ENCODE data around the gene DCTN3.

DCTN3 gene

DNA sequence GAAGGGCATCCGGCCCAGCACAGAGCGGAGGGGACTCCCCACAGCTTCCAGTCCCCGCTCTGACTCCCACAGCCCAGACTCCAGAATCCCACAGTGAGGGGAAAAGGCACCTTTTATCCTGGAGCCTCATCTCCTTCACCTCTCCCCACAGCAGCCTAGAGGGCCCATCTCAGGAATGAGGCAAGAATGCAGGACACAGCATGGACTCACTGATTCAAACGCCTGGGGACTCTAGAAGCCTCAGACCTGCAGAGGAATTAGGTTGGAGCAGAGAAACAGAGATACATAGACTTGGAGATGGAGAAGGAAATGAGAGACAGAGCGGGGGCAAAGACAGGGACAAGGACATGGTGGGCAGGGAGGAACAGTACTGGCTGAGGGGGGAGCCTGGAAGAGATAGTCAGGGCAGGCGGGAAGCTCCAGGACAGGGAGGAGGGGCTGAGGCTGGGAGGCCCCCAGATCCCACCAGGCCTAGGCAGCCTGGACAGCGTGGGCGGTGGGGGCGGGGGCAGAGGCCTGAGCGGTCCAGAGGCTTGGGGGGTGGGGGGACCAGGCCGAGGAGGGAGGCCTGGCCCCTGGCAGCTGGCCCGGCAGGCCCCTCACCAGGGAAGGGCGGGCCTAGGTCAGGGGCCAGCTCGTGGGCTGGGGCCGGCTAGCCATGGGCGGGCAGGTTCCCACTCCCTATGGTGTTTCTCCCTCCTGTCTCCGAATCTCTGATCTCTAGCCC lies 46.5 kb downstream of the DCTN3 start:
- no peak for DNase-seq

DNA sequence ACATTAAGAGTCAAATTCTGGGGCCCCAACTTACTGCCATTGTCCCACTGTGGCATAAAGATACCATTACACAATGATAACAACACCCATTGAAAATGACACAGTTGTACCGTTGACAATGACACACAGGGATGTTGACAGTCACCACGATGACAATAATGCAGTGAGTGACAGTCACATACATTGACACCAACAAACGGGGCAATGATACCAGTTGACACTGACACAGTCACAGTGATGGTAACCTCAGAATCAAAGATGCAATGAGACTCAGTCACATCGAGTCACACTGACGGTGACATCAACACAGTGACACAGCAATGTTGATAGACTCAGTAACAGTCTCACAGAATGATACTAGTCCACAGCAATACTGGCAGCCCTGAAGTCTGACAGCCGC lies 47.7 kb downstream of the DCTN3 start:
- no peak for DNase-seq

DNA sequence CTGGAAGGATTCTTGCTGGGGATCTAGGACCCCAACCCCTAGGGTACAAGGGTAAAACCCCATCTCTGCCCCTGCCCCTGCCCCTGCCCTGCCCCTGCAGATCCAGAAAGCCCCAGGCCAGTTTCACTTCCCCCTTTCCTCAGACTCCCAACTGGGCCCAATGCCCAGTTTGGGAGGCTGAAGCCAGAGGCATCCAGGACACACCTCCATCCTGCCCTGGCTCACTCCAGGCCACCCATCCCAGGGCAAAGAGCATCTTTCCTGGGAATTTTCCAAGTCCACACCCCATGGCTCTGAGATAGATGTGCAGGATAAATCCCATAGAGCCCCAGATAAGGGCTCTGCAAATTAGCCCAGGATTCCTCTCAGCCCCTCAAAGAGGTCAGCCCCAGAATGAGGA lies 48.2 kb downstream of the DCTN3 start:
- no peak for DNase-seq

DNA sequence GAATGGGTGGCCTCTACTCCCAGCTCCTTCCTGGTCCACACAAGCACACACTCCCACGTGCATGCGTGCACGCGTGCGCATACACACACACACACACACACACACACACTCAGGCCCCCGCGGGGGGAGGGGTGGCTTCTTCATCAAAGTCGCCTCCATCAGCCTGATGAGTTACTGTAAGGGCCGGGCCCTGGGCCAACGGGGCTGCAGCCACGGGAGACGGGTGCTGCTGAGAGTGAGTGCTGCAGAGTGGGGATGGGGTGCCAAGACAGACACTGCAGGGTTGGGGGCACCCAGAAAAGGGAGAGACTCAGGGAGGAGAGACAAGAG lies 48.8 kb downstream of the DCTN3 start:
- no peak for DNase-seq

DNA sequence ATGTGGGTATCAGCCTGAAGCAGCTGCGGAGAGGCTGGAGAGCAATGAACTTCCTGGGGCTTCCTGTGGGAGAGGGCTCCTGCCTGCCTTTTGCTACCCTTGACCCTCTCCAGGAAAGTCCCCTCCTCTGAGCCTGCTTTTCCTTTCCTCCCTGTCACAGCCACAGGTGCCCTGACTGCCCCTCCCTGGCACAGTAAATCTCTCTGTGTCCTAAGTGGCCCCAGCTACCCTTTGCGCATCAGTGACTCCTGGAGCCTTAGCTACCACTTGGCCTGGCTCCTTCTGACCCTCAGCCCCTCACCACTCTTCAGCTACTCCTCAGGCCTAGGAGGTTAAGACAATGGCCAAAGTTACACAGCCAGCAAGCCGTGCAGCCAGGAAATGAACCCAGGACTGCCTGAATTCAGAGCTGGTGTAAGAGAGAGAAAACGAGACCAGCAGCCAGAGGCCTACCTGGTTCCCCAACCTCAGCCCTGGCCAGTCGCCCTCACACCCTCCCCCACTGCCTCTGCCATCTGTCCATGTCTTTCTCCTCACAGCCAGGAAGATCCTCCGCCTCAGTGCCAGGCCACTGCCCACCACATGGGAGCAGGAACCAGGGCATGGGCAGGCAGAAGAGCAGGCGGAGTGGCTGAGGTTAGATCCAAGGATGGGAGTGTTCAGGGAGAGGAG lies 49.4 kb downstream of the DCTN3 start:
- peak in 1 of 2 experiments; percentile 31 for DNase-seq

DNA sequence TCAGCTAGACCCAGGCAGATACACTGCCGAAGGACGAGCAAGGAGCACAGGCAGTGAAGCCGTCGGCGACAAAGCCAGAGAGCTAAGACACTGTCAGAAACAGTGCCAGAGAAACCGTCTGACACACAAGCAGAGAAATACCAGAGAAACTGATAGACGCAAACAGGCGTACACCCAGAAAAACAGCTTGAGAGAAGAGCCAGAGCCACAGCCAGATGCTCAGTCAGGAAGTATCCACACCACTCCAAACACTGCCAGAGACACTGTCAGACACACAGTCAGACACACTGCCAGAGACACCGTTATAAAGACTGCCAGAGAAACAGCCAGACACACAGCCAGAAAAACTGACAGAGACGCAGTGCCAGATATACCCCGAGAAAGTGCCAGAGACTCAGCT lies 49.9 kb downstream of the DCTN3 start:
- peak in 1 of 2 experiments; percentile 26 for DNase-seq

DNA sequence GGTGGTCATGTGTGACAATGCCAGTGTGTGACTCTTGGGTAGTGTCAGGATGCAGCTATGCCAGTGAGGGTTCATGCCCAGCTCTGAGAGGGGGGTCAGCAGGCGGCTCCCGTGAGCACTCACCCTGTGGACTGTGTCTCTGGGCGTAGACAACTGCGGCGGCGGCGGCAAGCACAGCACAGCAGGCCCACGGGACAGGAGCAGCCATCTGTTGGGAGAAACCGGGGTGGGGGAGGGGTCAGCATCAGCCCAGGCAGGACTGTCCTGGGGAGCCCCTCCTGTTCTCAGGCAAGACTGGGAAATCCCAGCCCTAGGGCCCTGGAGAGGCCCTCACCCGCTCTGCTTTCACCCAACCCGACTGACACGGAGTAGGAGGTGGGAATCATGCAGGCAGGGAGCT lies 51.5 kb downstream of the DCTN3 start:
- DNase-seq, result peak; percentile 44 to 86

DNA sequence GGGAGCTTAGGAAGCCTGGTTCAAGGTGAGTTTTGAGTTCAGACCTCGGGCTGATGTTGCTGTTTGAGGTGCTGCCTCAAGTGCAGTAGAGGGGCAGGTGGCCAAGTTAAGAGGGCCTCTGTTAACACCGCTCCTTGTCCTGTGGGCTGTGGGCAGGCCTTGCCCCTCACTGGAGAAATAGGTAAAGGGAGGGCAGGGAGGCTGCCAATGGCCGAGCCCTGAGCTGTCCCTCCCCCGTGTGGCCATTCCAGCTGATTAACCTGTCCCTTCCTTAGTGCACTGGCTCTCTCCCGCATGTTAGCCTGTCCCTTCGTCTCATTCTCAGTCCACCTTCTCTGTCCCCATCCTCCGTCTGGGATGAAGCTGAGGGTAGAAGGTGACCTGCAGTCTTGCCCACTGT lies 52.2 kb downstream of the DCTN3 start:
- DNase-seq, result no peak

DNA sequence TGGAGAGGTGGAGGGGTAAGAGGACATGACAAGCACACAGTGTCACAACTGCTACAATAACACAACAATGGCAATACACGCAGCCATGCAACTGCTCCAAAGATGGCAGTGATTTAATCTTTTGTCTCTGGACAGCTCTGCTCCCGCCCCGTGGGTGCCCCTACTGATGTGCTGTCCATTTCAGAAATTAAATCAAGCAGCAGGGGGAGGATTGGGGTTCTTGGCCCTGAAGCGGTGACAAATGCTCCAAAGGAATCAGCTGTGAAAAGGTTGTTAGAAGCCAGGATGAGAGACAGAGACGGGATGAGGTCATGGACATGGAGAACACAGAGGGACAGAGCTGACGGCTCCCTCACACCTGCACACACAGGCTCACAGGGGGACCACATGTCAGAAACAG lies 53.3 kb downstream of the DCTN3 start:
- DNase-seq, result no peak

DNA sequence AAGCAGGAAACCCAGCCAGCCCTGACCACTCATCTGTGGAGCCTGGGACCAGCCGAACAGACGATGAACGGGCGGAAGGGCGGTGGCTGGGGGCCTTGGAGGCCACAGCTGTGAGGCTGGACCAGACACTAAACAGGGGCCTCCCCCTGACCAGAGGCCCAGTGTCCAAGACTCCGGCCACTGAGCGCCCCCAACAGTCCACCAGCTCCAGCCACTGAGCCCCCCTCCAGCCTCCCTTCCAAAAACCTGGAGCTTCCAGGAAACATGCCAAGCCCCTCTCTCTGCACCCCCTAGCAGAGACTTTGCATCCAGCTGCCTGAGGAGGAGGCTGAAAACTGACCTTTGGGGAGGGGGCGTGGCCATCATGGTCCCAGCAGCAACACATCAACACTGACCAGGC lies 54.0 kb downstream of the DCTN3 start:
- no peak for DNase-seq

DNA sequence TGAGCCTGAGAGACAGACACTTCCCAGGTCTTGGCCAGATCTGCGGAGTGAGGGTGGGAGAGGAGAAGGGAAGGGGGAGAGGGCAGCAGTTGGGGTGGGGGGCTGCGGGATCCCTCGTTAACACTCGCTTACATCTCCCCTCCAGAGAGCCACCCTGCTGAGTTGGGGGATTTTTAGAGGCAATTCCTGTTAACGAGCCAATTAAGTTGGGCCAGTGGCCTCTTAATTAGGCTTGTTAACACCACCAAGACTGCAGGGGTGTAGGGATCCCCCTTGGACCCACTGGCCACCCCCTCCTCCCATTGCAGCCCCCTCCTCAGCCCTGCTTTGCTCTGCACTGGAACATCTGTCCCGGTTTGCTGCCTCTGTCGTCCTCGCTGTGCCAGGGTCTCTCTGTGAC lies 54.4 kb downstream of the DCTN3 start:
- no peak for DNase-seq

DNA sequence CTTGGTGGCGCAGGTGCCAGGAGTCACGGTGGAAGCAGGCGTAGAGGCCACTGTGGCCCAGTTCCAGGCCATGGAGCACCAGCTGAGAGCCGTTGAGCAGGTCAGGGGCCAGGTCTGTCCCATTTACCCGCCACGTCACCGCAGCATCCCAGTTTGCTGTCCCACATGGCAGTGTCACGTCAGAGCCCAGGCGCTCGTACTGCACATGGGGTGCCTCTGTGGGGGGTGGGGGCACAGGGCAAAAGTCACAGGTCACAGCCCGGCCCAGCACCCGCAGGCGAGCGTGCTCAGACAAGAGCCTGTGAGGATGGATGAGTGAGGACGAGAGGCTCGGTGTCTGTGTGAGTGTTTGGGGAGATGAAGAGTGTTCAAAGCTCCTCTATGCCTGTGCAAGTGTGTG lies 55.7 kb downstream of the DCTN3 start:
- no peak for DNase-seq
